Smooth muscle cell of the umbilical artery (primary cell): ENCODE results near the gene DMRTC1B. TPM values are rescaled to one million over a fixed set of nuclear protein-coding genes. Genes with fewer than 3 reads are reported as not detected.

Source experiments
- total RNA-seq: library from RNA; depleted of rRNA; stranded (reverse); fragments of >200 nt; gene quantifications from 2 replicates; pipeline ENCODE4 v1.2.3, GENCODE V29; 2014

Gene DMRTC1B, protein sequence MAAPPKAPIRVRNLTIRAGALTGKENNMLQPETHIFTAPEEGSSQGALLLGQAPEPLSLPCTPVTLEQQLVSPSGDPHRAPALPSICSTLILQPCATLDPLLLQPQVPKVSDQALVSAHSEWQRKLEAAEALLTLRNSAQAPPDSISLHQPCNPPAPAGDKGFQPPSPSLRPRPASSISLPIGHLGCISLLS
- total RNA-seq: not detected in 2 replicates

GRCh38 chrX:72776653-72777466, at the start of gene DMRTC1B:
Gene DMRTC1B, plus strand, starts transcription at chrX:72776890. Its CDS starts 68,246 bp downstream, at chrX:72845136.

DNA sequence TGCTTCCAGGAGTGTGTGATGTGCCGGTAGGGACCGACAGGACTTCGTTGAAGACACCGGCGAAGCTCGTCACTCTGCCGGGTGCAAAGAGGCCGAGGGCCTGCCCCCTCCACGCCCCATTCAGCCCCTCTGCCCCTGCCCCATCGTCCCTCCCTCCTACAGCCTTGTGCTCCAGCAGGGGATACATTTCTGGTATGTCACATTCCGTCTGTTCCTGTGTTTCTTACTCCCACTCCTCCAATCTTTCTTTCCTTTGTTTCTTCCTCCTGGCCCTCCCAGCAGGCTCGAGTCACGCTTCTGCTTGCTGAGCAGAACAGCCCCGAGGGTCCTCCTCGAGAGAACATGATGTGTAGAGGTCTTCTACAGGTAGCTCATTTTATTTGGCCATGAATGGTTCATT, 5.9 kb downstream of the DMRTC1B start, which contains the start of gene FAM236B:
Gene FAM236B, minus strand, starts transcription at position 101 of the 400 bp plus-strand sequence. Its CDS starts 100 bp downstream, at position 1.

GRCh38 chrX:72808110-72808509, 31.4 kb downstream of the DMRTC1B start, which contains the start of gene FAM236D:
Gene FAM236D, minus strand, starts transcription at chrX:72808210. Its CDS starts 100 bp downstream, at chrX:72808110.

Other genes starting within 250 kb of the DMRTC1B start
- gene HDAC8, start 204.0 kb upstream of the DMRTC1B start, total RNA-seq: 42.4 and 53.4 TPM in 2 replicates
- gene PHKA1, start 62.6 kb upstream of the DMRTC1B start, total RNA-seq: 21.1 and 22.5 TPM in 2 replicates
- gene FAM236B, start 5.8 kb downstream of the DMRTC1B start, total RNA-seq: not detected in 2 replicates
- not detected in 2 replicates for gene FAM236D, start 31.3 kb downstream of the DMRTC1B start, total RNA-seq
- not detected in 2 replicates for gene FAM236C, start 135.7 kb downstream of the DMRTC1B start, total RNA-seq
- gene FAM236A, start 161.3 kb downstream of the DMRTC1B start, total RNA-seq: not detected in 2 replicates
- not detected in 2 replicates for gene DMRTC1, start 166.9 kb downstream of the DMRTC1B start, total RNA-seq
- not detected in 2 replicates for gene PABPC1L2B, start 226.0 kb downstream of the DMRTC1B start, total RNA-seq